Osteoblast (primary cell): ENCODE measurements around the gene TMPRSS7. TPM values are rescaled to one million over a fixed set of nuclear protein-coding genes. Genes with fewer than 3 reads are reported as not detected.

Experiments used
- DNase-seq: peaks from one replicate; pipeline ENCODE4 v3.0.0; 2011; ENCODE audit warnings: low spot score, mixed read lengths; ENCODE audit not compliant: insufficient read length; ENCODE audit errors: missing footprints
- H2AFZ ChIP-seq: 2 replicates; pipeline ENCODE4 v1.6.0; 2011; ENCODE audit warnings: mild to moderate bottlenecking, low read length
- H3K27ac ChIP-seq: 2 replicates; pipeline ENCODE4 v1.5.1; 2011; ENCODE audit warnings: mild to moderate bottlenecking, low read depth, low read length, moderate library complexity
- H3K27me3 ChIP-seq: 2 replicates; pipeline ENCODE4 v1.6.0; 2012; ENCODE audit warnings: mild to moderate bottlenecking, control low read depth, inconsistent platforms, low read length, moderate library complexity; ENCODE audit not compliant: insufficient read depth
- H3K36me3 ChIP-seq: 2 replicates; pipeline ENCODE4 v1.5.1; 2011; ENCODE audit warnings: mild to moderate bottlenecking, low read length, control low read depth, moderate library complexity; ENCODE audit not compliant: insufficient read depth
- H3K4me1 ChIP-seq: 2 replicates; pipeline ENCODE4 v1.5.1; 2011; ENCODE audit warnings: mild to moderate bottlenecking, low read length, control low read depth, moderate library complexity; ENCODE audit not compliant: insufficient read depth
- H3K4me2 ChIP-seq: 2 replicates; pipeline ENCODE4 v1.6.0; 2011; ENCODE audit warnings: mild to moderate bottlenecking, low read length; ENCODE audit not compliant: insufficient read depth
- H3K4me3 ChIP-seq: fragments of 200-600 bp; sonication (generic); 3 replicates; pipeline ENCODE4 v1.5.1; 2012; ENCODE audit warnings: mild to moderate bottlenecking, low read length, inconsistent platforms; ENCODE audit not compliant: insufficient read depth
- H3K79me2 ChIP-seq: 2 replicates; pipeline ENCODE4 v1.6.0; 2012; ENCODE audit warnings: mild to moderate bottlenecking, low read length, control low read depth, inconsistent platforms; ENCODE audit not compliant: insufficient read depth
- H3K9me3 ChIP-seq: 2 replicates; pipeline ENCODE4 v1.5.1; 2011; ENCODE audit warnings: low read depth, low read length, control low read depth
- H4K20me1 ChIP-seq: 2 replicates; pipeline ENCODE4 v1.6.0; 2012; ENCODE audit warnings: mild to moderate bottlenecking, low read length, control low read depth; ENCODE audit not compliant: insufficient read depth
- total RNA-seq: library from RNA; depleted of rRNA; stranded (reverse); fragments of >200 nt; gene quantifications from 2 replicates; pipeline ENCODE4 v1.2.3, GENCODE V29; 2012
- TF ChIP-seq, protein P1 (sequence below): IDR thresholded peaks from 2 replicates; pipeline ENCODE4 v1.5.1; 2011; ENCODE audit warnings: mild to moderate bottlenecking, low read depth, low read length, moderate library complexity; ENCODE audit errors: extremely low read depth

TMPRSS7 gene
- total RNA-seq, 1 donor, result not detected

DNA sequence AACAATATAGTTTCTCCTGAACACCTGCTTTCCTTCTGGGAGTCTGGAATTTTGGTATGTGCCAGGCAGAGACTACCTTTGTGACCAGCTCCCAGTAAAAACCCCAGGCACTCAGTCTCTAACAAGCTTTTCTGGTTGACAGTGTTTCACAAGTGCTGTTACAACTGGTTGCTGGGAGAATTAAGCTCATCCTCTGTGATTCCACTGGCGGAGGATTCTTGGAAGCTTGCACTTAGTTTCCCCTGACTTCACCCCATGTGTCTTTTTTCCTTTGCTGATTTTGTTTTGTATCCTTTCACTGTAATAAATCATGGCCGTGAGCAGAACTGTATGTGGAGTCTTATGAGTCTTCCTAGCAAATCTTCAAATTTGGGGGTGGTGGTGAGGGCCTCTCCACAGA lies 41.5 kb upstream of the TMPRSS7 start:
- Histone ChIP-seq H3K27ac (no peak overlapping the region), H2AFZ (no peak overlapping the region), H3K4me1 (no peaks in the 10 kb centered on the region), H3K9me3 (no peaks in the 10 kb centered on the region), H3K79me2 (peaks cover 2% of the 10 kb centered on the region), H3K36me3 (peaks cover 24% of the 10 kb centered on the region), H3K4me3 (no peak overlapping the region), H3K27me3 (no peaks in the 10 kb centered on the region), H4K20me1 (peaks cover 3% of the 10 kb centered on the region), H3K4me2 (no peak overlapping the region)
- TF ChIP-seq, protein P1, sequence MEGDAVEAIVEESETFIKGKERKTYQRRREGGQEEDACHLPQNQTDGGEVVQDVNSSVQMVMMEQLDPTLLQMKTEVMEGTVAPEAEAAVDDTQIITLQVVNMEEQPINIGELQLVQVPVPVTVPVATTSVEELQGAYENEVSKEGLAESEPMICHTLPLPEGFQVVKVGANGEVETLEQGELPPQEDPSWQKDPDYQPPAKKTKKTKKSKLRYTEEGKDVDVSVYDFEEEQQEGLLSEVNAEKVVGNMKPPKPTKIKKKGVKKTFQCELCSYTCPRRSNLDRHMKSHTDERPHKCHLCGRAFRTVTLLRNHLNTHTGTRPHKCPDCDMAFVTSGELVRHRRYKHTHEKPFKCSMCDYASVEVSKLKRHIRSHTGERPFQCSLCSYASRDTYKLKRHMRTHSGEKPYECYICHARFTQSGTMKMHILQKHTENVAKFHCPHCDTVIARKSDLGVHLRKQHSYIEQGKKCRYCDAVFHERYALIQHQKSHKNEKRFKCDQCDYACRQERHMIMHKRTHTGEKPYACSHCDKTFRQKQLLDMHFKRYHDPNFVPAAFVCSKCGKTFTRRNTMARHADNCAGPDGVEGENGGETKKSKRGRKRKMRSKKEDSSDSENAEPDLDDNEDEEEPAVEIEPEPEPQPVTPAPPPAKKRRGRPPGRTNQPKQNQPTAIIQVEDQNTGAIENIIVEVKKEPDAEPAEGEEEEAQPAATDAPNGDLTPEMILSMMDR, result no peak
- DNase-seq, result no peak

DNA sequence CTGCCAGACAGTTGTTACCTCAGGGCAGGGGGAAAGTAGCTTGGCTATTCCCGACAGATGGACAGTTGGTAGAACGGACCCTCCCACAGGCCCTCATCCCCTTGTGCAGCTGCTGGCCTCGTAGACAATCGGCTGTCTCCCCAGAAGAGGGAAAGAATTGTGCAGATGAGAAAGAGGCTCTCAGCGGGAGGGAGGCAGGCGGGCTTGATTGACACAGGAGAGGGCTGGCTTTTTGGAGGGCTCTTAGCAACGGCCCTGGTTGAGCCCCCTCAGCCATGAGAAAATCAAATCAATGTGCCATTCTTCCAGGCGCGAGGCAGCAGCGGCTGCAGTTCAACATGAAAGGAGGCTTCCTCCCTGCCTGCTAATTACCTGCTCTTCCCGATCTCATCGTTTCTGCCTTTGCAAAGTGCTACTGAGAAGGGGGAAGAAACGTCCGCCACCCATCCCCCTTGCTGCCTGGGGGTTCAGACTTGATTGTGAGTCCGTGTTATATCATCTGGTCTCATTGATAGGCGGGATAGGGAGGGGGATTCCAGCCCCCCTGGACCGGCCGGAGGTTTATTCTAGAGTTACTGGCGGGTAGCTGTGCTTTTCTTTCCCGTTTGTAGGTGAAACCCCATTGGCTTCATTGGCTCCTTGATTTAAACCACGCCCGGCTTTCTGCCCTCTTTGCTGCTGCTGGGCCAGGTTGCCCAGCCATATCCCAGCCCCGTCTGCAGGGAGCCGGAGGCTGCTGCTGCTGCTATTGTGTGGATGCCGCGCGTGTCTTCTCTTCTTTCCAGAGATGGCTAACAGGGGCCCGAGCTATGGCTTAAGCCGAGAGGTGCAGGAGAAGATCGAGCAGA lies 35.7 kb upstream of the TMPRSS7 start, which contains the start of gene TAGLN3:
TSS of gene TAGLN3 (plus strand) at position 287 of the 848 bp plus-strand sequence. CDS start at position 788, 501 bp downstream.
- peak within 1 kb of the TSS; percentile 93 for H3K4me2 ChIP-seq
- TF ChIP-seq, protein P1, result no peak
- no peak within 1 kb of the TSS for H3K27ac ChIP-seq
- no peaks in the 10 kb centered on the region for H3K9me3 ChIP-seq
- no peaks in the 10 kb centered on the region for H3K27me3 ChIP-seq
- no peaks in the 10 kb centered on the region for H4K20me1 ChIP-seq
- H3K4me3 ChIP-seq, result peak within 1 kb of the TSS; percentile 69
- DNase-seq, result peak; percentile 77
- H3K36me3 ChIP-seq, result no peaks in the 10 kb centered on the region
- no peaks in the 10 kb centered on the region for H3K79me2 ChIP-seq
- peaks cover 17% of the 10 kb centered on the region for H3K4me1 ChIP-seq
- H2AFZ ChIP-seq, result peak within 1 kb of the TSS; percentile 85

DNA sequence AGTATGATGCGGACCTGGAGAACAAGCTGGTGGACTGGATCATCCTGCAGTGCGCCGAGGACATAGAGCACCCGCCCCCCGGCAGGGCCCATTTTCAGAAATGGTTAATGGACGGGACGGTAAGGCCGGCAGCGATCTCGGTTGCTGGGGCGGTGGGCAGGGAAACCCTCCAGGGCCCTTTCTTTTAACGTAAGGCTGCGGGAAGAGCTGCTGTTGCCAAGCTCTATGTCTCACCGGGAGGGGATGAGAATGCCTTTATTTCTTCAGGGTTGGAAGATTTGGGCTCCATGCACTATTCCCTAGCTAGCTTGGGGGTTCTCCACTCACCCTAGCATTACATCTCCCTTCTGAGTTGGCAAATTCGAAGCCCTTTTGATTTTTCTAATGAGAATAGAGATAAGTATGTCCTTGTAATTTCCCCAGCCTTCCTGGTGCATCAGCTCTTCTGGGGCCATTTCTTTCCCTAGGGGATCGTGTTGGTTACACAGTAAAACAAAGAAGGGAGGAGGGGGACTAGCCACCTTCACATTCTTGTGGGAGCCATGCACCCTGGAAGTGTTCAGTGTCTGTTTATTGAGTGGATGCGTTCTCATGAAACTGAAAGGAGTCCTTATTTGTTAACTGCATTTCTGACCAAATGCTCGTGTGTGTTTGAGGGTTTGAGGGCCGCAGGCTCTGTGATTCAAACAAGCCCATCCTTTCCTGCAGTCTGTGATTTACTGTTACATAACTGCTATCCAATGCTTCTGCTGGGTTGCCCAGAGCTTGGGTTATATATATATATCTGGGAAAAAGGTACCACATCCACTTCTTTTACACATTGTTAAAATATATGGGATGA lies 34.8 kb upstream of the TMPRSS7 start:
- Histone ChIP-seq H2AFZ (peak overlapping the region; percentile 85), H4K20me1 (no peaks in the 10 kb centered on the region), H3K36me3 (no peaks in the 10 kb centered on the region), H3K27ac (no peak overlapping the region), H3K4me1 (peaks cover 17% of the 10 kb centered on the region), H3K79me2 (no peaks in the 10 kb centered on the region), H3K27me3 (no peaks in the 10 kb centered on the region), H3K4me3 (peak overlapping the region; percentile 69), H3K9me3 (no peaks in the 10 kb centered on the region), H3K4me2 (peak overlapping the region; percentile 93)
- TF ChIP-seq, protein P1, result no peak
- peak; percentile 62 for DNase-seq
